ENCODE results near the gene TRIM38. TPM values are rescaled to one million over a fixed set of nuclear protein-coding genes. Genes with fewer than 3 reads are reported as not detected.
A peak's percentile ranks its signal among the peaks of the same experiment; 100 is the strongest.
"Not testable (repeated sequence)": the region's sequence is repeated elsewhere in the genome, so short reads cannot be mapped to it uniquely, and the experiment has no call there.

TRIM38 gene
- total RNA-seq, 2 donors from 2014 or later, result 2.5 to 5.2 TPM

- Histone ChIP-seq H3K36me3 (no peaks in the 10 kb centered on the region), H3K4me3 (no peak overlapping the region), H3K4me1 (no peaks in the 10 kb centered on the region), H3K27ac (no peak overlapping the region), H3K9me3 (no peaks in the 10 kb centered on the region), H3K27me3 (no peaks in the 10 kb centered on the region)
- no peak for DNase-seq (ENCODE audit: low spot score)
- no peak for TF ChIP-seq CTCF (IDR thresholded peaks at IDR 0.05)
These were observed 26.6 kb upstream of the TRIM38 start for GRCh38 chr6:25935953-25936352.

GRCh38 chr6:25939593-25939992 is 23.0 kb upstream of the TRIM38 start:
- Histone ChIP-seq H3K27me3 (no peaks in the 10 kb centered on the region), H3K4me3 (no peak overlapping the region), H3K36me3 (no peaks in the 10 kb centered on the region), H3K9me3 (no peaks in the 10 kb centered on the region), H3K27ac (no peak overlapping the region), H3K4me1 (no peaks in the 10 kb centered on the region)
- no peak for DNase-seq (ENCODE audit: low spot score)
- TF ChIP-seq CTCF (IDR thresholded peaks at IDR 0.05), result no peak

- H3K27ac ChIP-seq, result no peak overlapping the region
- peak; percentile 28 to 51 for TF ChIP-seq CTCF (IDR thresholded peaks at IDR 0.05)
- no peak for DNase-seq (ENCODE audit: low spot score)
These were observed 19.9 kb upstream of the TRIM38 start for GRCh38 chr6:25942561-25943147.

GRCh38 chr6:25943887-25944286 is 18.7 kb upstream of the TRIM38 start:
- Histone ChIP-seq H3K27me3 (no peaks in the 10 kb centered on the region), H3K36me3 (no peaks in the 10 kb centered on the region), H3K4me1 (no peaks in the 10 kb centered on the region), H3K27ac (no peak overlapping the region), H3K9me3 (no peaks in the 10 kb centered on the region), H3K4me3 (no peak overlapping the region)
- TF ChIP-seq CTCF (IDR thresholded peaks at IDR 0.05), result no peak
- DNase-seq (ENCODE audit: low spot score), result no peak

More at GRCh38 chr6:25942561-25943147, 19.9 kb upstream of the TRIM38 start:
- no peaks in the 10 kb centered on the region for H3K9me3 ChIP-seq
- no peaks in the 10 kb centered on the region for H3K4me1 ChIP-seq
- no peaks in the 10 kb centered on the region for H3K27me3 ChIP-seq
- no peak overlapping the region for H3K4me3 ChIP-seq
- H3K36me3 ChIP-seq, result no peaks in the 10 kb centered on the region

- no peak for TF ChIP-seq CTCF (IDR thresholded peaks at IDR 0.05)
- no peak overlapping the region for H3K27ac ChIP-seq
- H3K4me1 ChIP-seq, result no peaks in the 10 kb centered on the region
- H3K36me3 ChIP-seq, result no peaks in the 10 kb centered on the region
- no peak for DNase-seq (ENCODE audit: low spot score)
- no peaks in the 10 kb centered on the region for H3K9me3 ChIP-seq
- H3K27me3 ChIP-seq, result no peaks in the 10 kb centered on the region
- H3K4me3 ChIP-seq, result no peak overlapping the region
These were observed 17.7 kb upstream of the TRIM38 start for GRCh38 chr6:25944688-25945574.

GRCh38 chr6:25945738-25946137 is 16.9 kb upstream of the TRIM38 start:
- H3K9me3 ChIP-seq; H3K27ac ChIP-seq; DNase-seq (ENCODE audit: low spot score); H3K4me3 ChIP-seq; H3K4me1 ChIP-seq; H3K36me3 ChIP-seq; H3K27me3 ChIP-seq: not testable (repeated sequence)
